Muscle of back (tissue), 11 donors: ENCODE results near the gene TRABD2B. TPM values are rescaled to one million over a fixed set of nuclear protein-coding genes. Genes with fewer than 3 reads are reported as not detected.
A peak's percentile ranks its signal among the peaks of the same experiment; 100 is the strongest.

Experiments used
- DNase-seq, 3 donors: peaks; one replicate each; pipeline versions ENCODE4 v3.0.0 to v3.0.0-alpha.2; 2013
- polyA plus RNA-seq, 10 donors: library from polyadenylated mRNA; unstranded; fragments of 120-200 nt; gene quantifications; one replicate each; pipeline ENCODE4 v1.2.1, GENCODE V29; 2013; ENCODE audit not compliant: insufficient read length in 10 of 10

Gene TRABD2B
- polyA plus RNA-seq, 10 donors: 3.2 to 8.2 (median 5.1) TPM

DNA sequence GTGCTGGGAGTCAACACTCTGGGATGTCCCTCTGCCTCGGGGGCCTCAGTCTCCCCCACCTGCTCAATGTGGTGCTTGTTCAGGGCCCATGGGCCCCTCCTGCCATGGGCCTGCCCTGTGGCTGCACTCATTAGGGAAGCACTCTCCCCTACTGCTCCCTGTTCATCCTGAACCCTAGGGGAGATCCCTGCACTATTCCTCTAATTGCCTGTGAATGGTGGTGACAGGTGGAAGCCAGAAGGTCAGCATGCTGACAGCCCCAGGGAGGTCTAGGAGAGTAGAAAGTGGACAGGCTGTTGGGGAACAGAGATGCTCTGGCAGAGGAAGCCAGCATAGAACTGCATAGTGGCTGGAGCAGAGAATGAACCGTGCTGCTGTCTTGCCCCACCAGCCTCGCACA, 217.6 kb downstream of the TRABD2B start:
- DNase-seq: no peak

DNA sequence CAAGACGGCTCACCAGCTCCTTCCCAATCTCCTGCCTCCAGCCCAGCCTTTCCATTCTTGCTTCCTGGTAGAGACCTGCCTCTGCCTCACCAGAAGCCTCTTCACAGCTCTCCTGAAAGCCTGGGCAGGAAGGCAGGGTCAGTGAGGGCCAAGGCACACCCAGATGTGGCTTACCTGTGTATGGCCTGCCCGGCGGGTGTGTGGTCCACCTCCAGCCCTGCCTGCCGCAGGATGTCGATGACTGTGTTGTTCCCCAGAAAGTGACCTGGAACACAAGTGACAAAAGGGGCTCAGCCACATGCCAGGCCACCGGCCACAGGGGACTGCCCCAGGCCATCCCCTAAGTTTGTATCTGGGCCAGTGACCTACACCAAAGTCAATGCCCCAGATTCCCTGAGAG, 218.9 kb downstream of the TRABD2B start:
- DNase-seq: no peak

DNA sequence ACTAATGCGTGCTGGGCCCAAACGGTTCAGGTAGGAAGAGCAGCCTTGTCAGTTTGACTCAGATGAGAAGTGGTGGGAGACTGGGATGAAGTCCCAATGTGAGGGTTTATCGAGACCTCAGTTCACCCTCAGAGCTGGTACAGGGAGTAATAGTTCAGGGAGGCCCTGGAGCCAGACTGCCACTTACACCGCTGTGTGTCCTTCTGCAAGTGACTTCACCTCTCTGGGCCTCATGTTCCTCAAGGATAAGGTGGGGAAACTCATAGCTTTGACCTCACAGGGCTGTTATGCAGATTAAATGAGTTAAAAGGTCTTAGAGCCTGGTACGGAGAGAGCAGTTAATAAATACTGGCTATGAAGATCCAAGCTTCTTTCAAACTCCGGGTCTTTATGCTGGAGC, 219.9 kb downstream of the TRABD2B start:
- DNase-seq: no peak

DNA sequence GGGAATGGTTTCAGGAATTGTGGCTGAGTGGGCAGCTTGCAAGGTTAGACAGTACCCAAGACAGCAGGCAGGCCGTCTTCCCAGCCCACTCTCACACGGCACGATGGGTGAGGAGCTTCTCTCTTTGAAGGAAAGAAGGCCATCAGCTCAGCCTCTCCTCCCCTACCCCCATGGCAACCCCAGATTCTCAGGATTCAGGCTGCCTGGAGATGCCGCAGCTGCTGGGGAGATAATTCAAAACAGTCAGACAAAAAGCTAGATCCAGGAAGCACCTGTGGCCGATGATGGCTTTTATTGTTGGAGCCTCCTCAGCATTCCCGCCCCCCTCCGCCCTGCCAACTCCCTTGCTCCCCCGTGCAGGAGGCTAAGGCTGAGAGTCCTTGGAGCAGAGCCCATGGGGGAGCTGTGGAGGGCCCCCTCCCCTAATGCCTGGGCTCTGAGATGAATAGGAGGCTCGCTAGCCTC, 220.5 kb downstream of the TRABD2B start:
- DNase-seq: peak in 2 of 3 donors; percentile 56 to 85

DNA sequence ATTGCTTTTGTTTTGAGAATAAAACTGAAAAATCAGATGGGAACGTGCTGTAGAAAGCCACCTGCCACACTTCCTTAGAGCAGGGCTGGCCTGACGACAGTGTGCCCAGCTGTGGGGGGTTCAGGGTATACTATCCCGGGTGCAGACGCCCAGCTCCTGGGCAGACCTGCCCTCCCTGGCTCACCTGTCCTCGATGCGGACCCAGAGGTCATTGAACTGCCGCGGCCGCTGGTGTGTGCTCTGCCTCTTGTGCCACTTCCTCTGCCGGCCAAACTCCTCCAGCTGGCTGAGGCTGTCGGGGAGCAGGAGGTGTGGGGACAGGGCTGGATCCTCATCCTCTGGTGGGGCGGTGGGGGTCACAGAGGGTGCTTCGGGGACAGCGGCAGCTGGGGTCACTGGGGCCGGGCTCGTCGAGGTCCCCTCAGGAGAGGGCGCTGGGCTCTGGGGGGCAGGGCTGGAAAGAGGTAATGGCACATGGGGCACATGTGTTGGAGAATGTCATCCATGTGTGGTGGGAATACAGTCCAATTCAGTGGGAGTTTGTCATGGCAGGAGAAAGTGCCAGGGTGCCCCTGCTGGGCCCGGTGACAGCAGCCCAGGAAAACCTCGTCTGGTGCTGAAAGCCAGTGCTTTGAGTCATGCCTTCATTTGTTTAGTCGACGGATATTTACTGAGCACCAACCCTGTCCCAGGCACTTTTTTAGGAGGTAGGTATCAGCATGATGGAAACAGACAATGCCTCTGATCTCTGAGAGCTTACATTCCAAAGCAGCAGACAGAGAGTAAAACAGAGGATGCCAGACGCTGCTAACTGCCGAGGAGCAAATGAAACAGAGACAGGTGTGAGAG, 222.0 kb downstream of the TRABD2B start:
- no peak for DNase-seq

DNA sequence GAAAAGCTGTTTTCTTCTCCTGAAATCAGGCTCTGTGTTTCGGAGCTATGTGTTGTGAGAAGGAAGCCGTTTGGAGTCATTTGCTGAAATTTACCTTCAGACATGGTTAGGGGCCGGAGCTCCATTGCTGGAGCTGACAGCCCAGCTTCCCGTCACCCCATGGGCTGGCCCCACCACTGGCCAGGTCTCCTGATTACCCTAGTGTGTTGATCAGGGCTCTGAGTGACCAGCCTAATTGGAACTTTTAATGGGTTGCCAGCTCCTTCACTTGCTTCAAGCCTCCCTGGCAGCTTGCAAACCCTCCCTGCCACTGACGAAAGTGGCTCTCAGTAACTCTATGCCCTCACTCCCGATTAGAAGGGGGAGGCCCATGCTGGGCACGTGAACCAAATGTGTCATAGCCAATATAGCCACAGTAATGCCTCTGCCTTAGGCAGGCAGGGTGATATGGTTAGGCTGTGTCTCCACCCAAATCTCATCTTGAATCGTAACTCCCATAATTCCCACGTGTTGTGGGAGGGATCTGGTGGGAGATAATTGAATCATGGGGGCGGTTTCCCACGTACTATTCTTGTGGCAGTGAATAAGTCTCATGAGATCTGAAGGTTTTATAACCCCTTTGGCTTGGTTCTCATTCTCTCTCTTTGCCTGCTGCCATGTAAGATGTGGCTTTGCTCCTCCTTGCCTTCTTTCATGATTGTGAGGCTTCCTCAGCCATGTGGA, 224.1 kb downstream of the TRABD2B start:
- DNase-seq: no peak

DNA sequence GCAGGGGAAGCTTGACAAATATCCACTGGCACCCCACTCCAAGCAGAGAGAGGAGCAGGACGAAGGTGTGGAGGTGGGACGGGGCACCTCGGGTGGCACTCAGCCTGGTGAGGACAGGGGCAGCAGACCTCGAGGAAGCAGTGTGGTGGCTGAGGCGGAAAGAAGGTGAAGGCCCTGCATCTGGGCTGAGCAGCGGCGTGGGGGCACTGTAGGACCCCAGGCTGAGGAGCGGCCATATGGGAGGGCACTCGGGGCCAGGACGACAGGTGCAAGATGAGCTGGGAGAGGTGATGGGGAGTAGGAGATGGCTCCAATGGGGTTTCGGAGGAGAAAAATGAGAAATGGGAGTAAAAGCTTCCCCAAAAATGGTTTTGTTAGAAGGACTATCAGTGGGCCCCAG, 224.9 kb downstream of the TRABD2B start:
- DNase-seq: no peak

DNA sequence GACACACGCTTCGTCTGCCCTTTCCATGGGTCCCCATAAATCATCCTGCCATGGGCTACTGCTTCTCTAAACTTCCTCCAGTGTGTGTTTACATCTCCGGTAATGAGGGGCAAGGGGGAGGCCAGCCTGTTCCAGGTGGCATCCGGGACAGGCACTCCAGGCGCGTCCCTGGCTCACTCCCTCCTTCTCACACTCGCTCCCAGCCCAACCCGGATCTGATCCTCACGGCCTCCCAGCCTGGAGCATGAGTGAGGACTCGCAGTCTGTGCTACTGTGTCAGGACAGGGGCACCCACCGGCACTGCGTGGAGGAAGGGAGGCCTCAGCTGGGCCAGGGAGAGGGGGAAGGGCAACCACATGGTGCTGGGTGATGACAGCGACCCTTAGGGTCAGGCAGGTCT, 225.4 kb downstream of the TRABD2B start:
- DNase-seq: no peak

DNA sequence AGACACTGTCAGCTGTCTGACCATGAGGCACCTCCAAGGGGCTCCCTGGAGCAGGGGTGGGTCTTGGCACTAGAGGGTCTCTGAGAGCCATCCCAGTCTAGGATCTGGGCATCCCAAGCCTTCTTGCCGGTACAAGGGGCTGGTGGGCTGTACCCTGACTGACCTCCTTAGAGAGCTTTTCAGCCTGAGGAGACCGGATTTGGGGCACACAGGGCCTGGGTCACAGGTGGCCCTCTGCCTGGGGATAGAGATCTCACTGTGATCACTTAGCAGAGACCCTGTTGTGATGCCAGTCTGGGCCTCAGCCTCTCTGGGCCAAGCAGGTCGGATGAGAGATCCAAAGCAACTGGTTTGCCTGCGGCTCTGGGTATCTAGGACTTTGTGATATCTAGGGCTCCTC, 227.2 kb downstream of the TRABD2B start:
- no peak for DNase-seq

DNA sequence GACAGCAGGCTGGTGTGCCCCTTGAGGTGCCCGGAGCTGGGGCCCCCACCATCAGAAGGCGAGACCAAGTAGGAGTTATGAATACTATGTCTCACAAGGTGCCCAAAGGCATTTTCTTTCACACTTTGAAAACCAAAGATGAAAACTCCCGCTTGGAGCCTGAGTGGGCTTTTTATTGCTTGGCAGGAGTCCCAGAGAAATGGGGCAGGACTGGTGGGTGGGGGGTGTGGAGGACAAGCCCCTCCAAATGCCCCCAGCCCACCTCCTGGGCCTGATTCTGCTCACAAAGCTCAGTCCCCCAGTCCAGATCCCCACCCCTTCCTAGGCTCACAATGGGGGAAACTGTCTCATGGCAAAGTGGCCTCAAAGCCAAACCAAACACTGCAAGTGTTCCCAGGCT, 227.9 kb downstream of the TRABD2B start:
- no peak for DNase-seq

DNA sequence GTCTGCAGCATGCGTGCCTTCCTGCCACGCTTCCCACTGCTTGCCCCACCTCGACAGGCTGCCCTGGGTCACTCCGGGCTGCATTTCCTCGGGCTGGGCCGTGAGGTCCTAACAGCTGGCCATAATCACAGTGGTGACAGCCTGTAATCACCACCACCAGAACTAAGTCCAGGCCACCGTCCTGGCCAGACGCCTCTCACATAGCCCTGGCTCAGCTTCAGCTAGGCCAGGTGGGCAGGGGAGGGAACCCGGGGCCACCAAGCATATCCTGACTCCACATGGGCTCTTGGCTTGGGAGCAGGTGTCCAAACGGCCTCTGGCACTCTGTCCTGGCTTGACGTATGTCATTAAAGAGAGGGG, 229.5 kb downstream of the TRABD2B start:
- DNase-seq: no peak

DNA sequence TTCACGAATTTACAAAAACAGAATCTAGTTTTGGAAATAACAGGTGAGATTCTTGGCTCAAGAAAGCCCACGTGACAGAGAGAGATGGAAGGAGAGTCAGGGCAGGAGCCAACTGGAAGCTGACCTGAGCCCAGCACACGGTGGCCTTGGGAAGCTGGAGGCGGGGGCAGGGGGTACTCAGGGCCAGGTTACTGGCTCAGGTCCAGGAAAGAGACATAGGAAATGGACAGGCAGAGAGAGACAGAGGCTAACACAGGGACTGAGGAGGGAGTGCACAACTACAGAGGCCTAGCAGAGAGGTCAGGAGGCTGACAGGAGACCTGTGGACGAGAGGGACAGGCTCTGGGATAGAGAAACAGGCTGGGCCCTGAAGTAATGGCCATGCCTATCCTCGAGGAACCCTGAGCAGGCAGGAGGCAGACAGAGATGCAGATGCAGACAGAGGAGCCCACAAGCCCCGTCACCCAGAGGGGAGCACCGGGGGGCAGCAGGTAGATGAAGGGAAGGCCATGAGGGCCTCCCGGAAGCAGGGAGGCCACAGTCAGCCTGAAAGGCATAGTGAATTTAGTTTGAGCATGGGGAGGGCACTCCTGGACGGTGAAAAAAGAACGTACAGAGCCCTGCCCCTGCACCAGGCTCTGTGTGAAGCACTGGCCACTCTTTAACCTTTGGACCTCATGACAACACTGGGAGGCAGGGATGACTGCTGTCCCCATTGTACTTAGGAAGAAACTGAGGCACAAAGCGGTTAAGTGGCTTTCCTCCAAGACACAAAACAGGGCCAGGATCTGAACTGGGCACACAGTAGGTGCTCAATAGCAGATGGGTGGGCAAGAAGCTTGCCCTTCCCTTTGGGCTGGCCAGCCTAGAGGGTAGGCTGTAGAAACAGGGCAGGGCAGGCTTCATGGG, 230.1 kb downstream of the TRABD2B start:
- DNase-seq: no peak

DNA sequence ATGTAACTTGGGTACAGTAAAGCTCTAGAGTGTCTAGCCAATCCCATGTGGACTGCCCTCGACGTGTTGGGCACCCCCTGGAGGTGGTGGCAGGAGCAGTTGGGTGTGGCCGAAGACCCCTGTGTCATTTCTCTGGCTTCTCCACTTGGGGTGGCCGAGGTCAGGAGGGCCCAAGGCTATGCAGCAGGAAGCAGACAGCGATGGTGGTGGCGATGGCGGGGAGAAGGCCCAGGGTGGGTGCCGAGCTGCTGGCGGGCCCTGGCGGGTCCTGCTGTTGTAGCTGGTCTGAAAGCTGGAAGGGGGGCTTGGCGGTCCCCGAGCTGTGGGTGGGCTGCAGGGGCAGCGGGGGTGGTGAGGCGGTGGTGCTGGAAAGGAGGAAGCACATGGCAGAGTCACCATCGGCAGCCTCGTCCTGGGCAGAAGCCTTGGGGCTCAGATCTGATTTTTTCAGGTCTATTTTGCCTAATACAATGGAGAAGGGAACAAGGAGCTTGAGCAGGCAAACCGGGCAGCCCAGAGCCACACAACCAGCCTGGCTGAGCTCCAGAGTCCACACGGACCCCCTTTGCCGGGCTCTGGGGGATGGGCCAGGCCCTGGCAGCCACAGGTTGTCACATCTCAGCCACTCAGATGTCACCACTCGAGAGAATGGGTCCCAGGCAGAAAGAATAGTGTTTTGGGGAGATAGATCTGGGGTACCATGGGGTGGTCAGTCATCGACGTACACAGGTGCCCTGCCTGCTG, 231.3 kb downstream of the TRABD2B start:
- DNase-seq: no peak

DNA sequence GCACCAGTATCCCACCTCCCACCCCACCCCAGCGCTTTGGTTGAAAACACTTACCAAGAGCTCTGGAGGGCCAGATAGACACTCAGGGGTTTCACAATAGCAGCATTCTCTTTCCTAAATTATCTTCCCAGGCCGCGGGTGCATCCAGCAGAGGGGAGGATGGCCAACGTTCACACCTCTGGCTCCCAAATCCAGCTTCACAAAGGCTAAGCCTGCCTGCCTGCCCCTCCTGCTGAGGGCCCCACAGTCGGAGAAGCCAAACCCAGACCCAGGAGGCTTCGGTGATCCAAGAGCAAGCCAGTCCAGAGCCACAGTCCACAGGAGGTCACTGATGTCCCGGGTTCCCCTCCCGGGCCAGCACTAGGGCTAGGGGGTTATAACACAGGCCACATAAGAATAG, 231.9 kb downstream of the TRABD2B start:
- DNase-seq: no peak

DNA sequence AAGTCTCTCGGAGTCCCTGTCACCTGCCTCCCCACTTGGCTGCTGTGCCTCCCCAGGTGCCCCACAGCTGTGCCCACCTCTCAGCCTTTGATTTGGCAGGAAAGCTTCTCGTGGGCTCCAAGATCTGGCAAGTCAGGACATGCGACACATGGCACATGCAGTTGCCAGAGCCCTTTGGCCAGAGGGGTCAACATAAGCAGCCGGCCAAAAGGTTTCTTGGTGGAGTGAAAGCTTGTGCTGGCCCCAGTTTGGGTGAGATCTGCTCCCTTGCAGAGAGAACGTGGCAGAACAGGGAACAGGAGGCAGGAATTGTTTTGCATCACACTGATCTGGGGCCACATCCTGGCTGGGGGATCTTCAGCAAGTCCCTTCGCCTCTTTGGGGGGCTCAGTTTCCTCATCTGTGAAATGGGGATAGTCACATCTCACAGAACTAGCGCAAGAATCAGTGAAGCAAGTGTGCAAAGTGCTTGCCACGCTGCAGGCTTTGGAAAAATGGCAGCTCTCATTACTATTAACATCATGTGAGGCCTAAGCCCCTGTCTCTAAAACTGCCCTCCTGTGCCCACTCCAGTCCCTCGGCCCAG, 232.6 kb downstream of the TRABD2B start:
- no peak for DNase-seq

DNA sequence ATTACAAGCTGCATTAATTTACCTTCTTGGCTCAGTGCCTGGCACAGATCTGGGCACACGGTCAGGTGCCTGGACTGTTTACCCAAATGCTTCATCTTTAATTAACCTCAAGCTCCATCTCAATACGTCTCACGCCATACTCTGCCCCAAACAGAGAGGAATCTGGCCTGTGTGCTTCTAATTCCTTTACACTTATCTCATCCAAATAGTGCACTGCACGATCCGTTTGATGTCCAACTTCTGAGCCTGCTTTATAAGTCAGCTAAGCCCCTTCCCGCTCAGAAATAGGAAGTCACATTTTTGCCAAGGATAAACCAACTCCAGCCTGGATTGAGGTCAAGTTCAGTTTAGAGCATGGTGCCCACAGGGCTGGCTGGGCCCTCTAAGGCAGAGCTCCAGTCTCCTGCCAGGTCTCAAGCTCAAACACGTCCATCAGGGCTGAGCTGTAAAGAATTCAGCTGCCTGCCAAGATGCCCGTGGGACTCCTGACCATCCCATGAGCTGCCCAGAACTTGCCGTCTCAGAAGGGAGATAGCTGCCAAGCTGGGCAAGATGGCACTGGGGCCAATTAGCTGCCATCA, 233.5 kb downstream of the TRABD2B start:
- DNase-seq: no peak

DNA sequence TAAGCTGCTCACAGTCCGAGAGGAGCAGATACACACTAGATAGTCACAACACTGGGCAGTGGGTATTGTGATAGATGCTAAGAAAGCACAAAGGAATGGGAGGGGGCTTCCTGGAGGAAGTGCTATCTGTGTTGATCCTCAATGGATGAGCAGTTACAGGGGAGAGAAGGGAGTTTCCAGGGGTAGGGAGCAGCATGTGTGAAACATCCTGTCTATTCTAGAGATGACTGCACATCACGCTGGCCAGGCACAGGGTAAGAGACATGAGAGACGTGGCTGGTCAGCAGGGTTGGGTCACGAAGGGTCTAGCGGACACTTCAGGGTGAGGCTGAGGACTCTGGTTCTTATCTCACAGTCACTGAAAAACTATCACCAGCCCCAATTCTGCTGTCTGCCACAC, 235.2 kb downstream of the TRABD2B start:
- no peak for DNase-seq

DNA sequence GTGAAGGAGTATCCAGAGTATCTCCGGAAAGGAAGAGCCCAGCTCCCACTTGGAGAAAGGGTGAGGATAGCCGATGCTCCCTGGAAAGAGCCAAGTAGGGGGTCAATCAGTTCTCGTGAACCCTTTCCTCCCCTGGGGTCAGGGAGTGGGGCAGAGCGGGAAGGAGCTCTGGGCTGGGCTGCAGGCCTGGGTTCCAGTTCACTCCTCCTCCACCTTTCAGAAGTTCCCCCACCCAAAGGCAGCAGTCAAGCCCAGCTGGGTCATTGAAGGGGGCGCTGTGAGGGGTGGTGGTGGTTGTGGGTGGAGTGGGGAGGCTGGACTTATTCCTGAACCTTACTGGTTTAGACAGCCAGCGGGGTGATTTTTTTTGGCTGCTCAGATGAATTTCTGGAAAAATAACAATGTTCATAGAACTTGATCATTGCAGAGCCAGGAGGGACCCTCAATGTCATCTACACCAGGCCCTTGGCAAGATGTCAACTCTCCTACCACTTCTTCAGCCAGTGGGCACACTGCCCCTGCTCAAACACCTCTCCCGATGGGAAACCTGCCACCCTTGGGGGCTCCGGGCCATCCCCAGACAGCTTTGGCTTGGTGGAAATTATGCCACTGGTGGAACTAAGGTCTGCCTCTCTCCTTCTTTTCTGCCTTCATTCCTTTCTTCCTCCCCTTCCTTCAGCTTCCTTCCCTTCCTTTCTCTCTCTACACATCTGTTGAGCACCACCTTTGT, 235.8 kb downstream of the TRABD2B start:
- DNase-seq: no peak

DNA sequence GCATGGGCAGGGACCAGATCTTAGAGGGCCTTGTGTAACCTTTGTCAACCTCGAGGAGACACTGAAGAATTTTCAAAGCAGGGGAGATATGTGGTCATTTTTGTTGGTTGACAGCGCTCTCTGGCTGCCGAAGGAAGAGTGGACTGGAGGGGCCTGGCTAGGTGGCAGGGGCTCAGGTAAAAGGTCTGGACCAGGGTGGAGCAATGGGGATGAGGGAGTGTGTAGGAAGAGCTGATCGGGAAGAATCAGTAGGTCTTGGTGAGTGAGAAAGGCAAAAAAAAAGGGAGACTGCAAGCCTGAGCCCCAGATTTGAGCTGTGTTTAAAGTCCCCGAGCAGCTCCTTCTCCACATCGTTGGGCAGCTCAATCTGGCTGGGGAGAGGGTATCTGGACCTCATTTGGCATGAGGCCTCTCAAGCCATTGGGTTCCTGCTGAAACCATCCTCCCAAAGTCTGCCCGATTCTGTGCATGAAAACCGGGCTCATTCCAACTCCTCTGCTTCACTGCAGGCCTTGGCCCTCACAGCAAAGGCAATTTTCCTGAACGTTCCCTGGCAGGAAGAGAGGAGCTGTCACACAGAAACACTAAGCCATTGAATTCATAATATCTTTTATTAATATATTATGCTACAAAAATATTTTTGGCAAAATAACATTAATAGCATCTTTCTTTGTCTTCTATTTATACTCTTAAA, 237.1 kb downstream of the TRABD2B start:
- peak in 1 of 3 donors; percentile 50 for DNase-seq
